ENCODE results near the gene LCP2.

DNA sequence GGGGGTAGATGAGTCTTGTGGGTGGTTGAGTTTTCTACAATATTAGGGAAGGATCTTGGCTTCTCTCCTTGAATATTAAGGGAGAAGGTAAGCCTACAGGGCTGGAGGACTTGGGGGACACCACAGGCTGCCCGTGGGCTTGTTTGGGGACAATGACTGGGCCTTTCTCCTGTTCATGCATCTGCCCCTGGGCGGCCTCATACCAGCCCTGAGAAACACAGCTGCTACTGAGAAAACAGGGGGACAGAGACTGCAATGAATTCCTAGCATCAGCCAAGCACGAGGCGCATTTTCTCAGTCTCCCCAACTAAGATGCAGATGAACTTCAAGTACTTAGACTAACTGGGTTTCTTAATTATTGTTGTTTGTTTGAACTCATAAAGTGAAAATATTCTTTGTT lies 40.2 kb downstream of the LCP2 start:
- TF ChIP-seq POLR2A (IDR thresholded peaks at IDR 0.05; ENCODE audit: low read depth, low read length), result no peak
- no peak for TF ChIP-seq BHLHE40 (IDR thresholded peaks at IDR 0.05; ENCODE audit: low read depth, low read length)
